ENCODE results near the gene KIAA0753. TPM values are rescaled to one million over a fixed set of nuclear protein-coding genes. Genes with fewer than 3 reads are reported as not detected.

Gene KIAA0753
- polyA plus RNA-seq, 3 donors from 2014 or later: 0.19 to 2.0 (median 1.1) TPM

DNA sequence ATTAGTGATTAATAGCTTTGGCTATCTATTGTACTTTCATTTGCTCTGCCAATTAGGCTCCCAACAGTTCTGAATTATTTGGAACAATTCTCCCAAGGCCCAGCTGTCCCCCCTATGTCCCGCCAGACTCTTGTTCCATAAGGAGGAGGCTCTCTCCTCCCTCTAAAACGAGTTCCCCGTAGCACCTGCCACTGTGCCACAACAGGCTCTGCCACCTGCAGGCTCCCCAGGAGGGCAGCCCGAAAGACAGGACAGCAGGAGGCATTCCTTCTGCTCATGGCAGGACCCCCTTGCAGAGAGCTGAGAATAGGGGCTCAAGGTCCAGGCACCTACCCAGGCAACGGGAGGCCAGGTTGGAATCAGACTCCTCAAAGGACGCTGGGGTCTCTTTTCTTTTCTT is 93.2 kb downstream of the KIAA0753 start:
- Mint-ChIP-seq H3K27me3 (ENCODE audit: low read depth in 3 of 3) (peaks cover 0 to 9% (median 5%) of the 10 kb centered on the region in 3 donors), H3K27ac (no peak overlapping the region), H3K9me3 (no peaks in the 10 kb centered on the region), H3K4me3 (no peak overlapping the region), H3K36me3 (no peaks in the 10 kb centered on the region), H3K4me1 (no peaks in the 10 kb centered on the region)
- no peak for DNase-seq

DNA sequence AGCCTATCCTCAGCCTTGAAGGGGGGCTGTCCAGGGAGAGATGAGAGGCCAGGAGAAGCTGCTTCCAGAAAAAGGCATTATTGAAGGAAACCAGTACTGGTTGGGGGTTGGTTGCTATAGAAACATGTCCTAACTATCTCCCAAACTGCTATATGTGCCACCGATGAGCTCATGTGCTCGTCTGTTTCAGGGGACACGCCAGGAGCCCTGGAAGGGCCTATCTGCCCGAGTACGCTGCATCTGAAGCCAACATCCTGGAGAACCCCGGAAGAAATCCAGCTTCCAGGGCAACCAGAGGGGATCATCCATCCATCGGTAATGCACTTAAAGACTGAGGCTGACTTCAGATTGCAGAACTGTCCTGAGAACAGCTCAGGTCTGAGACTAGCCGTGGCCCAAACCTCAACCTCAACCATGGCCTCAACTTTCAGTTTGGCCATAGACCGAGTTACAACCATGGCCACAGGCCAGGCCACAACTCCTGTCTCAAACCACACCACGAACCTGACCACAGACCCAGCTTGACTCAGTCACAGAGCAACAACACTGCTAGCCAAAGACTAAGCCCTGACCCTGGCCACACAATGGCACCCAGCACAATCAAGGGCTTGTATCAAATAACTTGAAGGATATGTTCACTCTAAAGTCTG is 94.3 kb downstream of the KIAA0753 start:
- Mint-ChIP-seq H3K27ac (no peak overlapping the region), H3K9me3 (no peaks in the 10 kb centered on the region), H3K36me3 (no peaks in the 10 kb centered on the region), H3K4me3 (no peak overlapping the region), H3K27me3 (ENCODE audit: low read depth in 3 of 3) (peaks cover 0 to 9% (median 7%) of the 10 kb centered on the region in 3 donors), H3K4me1 (no peaks in the 10 kb centered on the region)
- no peak for DNase-seq

DNA sequence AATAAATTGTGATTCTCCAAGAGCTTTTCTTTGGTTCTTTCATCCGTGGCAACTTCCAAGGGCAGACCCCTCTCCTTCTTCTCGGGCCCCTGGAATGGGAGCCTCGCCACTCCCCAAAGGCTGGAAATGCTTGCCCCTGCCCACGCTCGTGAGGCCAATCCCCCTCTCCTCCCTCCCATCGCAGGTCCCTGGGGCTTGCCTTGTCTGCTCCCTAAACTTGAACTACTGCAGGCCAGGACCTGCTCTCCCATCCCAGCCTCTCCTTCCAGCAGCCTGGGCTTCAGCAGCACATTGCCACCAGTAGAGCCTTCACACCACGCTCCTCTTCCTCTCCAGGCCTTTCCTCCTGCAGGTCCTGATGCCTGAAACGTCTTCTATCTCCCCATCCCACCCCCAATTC is 95.2 kb downstream of the KIAA0753 start:
- H3K9me3 Mint-ChIP-seq: no peaks in the 10 kb centered on the region
- H3K27ac Mint-ChIP-seq: no peak overlapping the region
- no peaks in the 10 kb centered on the region for H3K36me3 Mint-ChIP-seq
- no peaks in the 10 kb centered on the region for H3K4me1 Mint-ChIP-seq
- peaks cover 0 to 9% (median 4%) of the 10 kb centered on the region in 3 donors for H3K27me3 Mint-ChIP-seq (ENCODE audit: low read depth in 3 of 3)
- H3K4me3 Mint-ChIP-seq: no peak overlapping the region
- DNase-seq: no peak

DNA sequence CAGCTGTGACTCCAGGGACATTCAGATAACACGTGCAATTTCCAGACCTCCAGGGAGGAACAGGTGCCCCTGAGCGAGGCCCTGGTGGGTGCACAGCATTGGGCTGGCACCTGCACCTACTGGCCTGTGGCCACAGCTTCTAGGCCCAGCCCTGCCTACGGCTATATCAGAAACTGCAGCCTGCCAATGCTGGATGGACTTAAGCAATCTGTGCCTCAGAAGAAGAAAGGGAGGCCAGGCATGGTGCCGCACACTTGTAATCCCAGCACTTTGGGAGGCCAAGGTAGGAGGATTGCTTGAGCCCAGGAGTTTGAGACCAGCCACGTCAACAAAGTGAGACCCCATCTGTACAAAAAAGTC is 96.5 kb downstream of the KIAA0753 start:
- Mint-ChIP-seq H3K27me3 (ENCODE audit: low read depth in 3 of 3) (peaks cover 3 to 8% (median 4%) of the 10 kb centered on the region in 3 donors), H3K27ac (no peak overlapping the region), H3K9me3 (no peaks in the 10 kb centered on the region), H3K36me3 (no peaks in the 10 kb centered on the region), H3K4me3 (no peak overlapping the region), H3K4me1 (no peaks in the 10 kb centered on the region)
- no peak for DNase-seq

DNA sequence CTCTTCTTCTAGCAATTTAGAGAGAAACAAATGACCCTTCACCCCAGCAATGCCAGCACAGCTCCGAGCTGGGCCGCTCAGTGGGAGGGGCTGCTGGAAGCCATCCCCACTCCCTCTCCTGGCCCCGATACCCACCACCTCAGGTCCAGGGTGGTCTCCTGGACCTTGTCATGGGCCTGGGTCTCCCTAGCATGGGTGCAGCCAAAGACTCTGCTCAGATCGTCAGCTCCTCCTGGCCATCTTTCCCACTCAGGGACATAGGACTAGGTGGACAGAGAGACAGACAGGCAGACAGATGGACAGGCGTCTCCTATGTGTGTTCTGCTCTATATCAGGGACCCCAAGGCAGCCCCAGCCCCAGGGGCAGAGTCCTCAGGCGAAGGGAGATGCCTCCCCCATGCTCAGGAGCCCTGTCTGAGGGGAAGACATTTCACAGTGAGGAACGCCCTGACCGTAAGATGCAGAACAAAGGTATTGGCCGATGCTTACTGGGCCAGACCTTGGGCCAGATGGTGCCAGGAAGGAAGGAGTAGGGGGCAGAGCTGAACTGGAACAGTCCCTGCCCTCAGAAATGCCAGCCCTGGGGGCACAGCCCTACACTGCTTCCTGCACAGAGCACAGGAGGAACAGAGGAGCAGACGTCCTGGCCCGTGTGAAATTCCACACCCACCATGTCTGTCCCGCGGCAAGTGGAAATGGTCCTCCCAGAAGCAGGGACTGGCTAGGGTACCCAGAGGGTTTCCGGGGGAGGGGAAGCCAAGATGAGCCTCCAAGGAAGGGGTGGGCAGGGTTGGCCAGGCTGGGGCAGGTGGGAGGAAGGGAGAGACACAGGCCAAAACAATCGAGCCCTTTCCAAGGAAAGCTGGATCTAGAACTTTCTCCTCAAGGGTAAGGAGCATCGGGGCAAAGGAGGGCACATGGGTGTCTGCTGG is 97.2 kb downstream of the KIAA0753 start:
- Mint-ChIP-seq H3K27ac (no peak overlapping the region), H3K36me3 (no peaks in the 10 kb centered on the region), H3K4me1 (no peaks in the 10 kb centered on the region), H3K9me3 (no peaks in the 10 kb centered on the region), H3K4me3 (no peak overlapping the region), H3K27me3 (ENCODE audit: low read depth in 3 of 3) (peaks cover 4 to 10% (median 5%) of the 10 kb centered on the region in 3 donors)
- no peak for DNase-seq

DNA sequence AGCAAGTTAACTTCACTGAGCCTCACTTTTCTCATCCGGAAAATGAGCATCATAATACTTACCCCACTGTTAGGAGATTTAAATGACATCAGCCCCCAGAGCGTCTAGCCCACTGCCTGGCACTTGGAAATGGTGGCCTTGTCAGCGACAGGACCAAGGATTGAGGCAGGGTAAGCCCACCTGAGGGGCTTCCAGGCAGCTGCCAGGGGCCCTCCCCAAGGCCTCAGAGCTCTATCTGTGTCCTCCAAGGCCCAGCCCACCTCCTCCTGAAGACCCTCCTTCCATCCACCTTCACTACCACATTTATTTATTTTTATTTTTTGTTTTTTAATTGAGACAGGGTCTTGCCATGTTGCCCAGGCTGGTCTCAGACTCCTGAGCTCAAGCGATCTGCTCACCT is 97.9 kb downstream of the KIAA0753 start:
- no peaks in the 10 kb centered on the region for H3K9me3 Mint-ChIP-seq
- H3K4me1 Mint-ChIP-seq: no peaks in the 10 kb centered on the region
- no peak overlapping the region for H3K27ac Mint-ChIP-seq
- no peak for DNase-seq
- H3K4me3 Mint-ChIP-seq: no peak overlapping the region
- H3K27me3 Mint-ChIP-seq (ENCODE audit: low read depth in 3 of 3): peaks cover 4 to 10% (median 5%) of the 10 kb centered on the region in 3 donors
- no peaks in the 10 kb centered on the region for H3K36me3 Mint-ChIP-seq

DNA sequence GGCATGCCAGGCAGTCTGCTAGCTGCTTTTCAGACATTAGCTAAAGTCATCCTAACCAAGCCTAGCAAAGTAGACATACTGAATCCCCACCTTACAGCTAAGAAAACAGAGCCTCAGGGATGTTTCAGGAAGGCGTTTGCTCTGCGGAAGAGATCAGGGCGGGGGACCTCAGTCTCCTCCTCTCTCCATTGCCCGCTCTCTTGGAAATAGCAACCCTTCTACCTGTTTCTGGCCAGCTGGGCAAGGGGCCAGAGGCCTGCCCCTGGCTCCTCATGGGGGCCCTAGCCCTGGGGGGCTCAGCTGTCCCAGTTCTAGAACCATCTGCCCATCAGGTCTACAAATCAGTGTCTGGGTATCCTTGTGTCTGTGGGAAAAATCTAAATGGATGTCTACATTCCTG is 98.6 kb downstream of the KIAA0753 start:
- Mint-ChIP-seq H3K36me3 (no peaks in the 10 kb centered on the region), H3K4me3 (no peak overlapping the region), H3K27ac (no peak overlapping the region), H3K4me1 (no peaks in the 10 kb centered on the region), H3K9me3 (no peaks in the 10 kb centered on the region), H3K27me3 (ENCODE audit: low read depth in 3 of 3) (peaks cover 4 to 5% (median 4%) of the 10 kb centered on the region in 3 donors)
- DNase-seq: no peak

DNA sequence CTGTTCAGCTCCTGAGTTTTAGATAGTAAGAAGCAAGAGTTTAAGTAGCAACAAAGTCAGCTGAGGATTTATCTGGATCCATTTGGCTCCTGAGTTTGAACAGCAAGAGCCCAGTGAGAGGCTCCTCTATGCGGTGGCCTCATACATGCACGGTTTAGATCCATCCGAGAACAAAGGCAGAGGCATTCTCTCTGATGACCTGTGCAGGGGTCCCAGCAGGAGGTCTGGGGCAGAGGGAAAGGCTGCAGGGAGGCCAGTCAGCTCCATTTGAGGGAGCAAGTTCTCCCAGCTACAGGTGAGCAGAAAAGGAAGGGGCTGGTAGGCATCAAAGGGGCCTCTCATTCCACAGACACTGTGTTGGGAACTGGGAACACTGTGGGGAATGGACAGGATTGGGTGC is 100.6 kb downstream of the KIAA0753 start:
- no peak overlapping the region for H3K27ac Mint-ChIP-seq
- no peaks in the 10 kb centered on the region for H3K4me1 Mint-ChIP-seq
- no peaks in the 10 kb centered on the region for H3K36me3 Mint-ChIP-seq

DNA sequence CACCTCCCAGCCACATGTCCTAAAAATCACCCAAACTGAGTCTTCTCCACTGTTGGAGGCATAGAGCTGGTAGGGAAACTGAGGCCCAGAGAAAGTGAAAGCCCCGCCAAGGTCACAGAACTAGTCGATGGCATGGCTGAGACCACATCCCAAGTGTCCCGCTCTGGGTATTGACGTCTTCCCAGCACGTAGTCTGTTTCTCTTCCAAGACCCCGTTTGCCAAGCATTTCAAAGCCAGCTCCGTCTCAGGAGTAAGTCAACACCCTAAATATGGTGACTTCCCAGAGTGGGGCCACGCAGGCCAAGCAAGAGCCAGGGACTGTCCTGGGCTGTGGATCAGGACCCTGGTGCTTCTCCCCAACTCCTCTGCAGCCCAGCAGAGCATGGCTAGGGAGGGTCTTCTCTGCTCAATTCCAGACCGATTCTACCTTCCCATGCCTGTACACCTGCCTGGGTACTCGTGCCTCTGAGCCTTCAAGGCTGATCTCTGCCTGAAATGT is 103.9 kb downstream of the KIAA0753 start:
- Mint-ChIP-seq H3K4me3 (no peak overlapping the region), H3K36me3 (no peaks in the 10 kb centered on the region), H3K9me3 (no peaks in the 10 kb centered on the region), H3K4me1 (no peaks in the 10 kb centered on the region), H3K27me3 (ENCODE audit: low read depth in 3 of 3) (peaks cover 3 to 7% (median 5%) of the 10 kb centered on the region in 3 donors), H3K27ac (no peak overlapping the region)
- no peak for DNase-seq

More for the DNA sequence above, 100.6 kb downstream of the KIAA0753 start:
- no peak for DNase-seq
- Mint-ChIP-seq H3K4me3 (no peak overlapping the region), H3K9me3 (no peaks in the 10 kb centered on the region), H3K27me3 (ENCODE audit: low read depth in 3 of 3) (peaks cover 3 to 5% (median 4%) of the 10 kb centered on the region in 3 donors)

DNA sequence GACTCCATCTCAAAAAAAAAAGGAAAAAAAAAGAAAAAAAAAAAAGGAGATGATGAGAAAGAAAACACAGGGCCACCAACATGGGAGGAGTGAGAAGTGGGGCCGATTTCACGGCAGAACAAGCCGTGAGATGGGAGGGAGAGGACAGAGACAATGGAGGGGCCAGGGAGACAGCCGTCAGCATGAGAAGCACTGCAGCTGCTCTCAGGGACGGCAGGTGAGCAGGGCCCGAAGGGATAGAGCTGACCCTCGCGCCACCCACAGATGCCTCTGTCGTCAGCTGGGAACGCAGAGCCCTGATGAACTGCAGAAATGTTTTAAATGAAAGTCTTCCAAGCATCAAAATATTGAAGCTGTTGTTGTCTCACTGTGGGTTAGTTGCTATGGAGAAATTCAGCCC is 104.5 kb downstream of the KIAA0753 start:
- H3K27me3 Mint-ChIP-seq (ENCODE audit: low read depth in 3 of 3): peaks cover 1 to 7% (median 5%) of the 10 kb centered on the region in 3 donors
- no peaks in the 10 kb centered on the region for H3K36me3 Mint-ChIP-seq

DNA sequence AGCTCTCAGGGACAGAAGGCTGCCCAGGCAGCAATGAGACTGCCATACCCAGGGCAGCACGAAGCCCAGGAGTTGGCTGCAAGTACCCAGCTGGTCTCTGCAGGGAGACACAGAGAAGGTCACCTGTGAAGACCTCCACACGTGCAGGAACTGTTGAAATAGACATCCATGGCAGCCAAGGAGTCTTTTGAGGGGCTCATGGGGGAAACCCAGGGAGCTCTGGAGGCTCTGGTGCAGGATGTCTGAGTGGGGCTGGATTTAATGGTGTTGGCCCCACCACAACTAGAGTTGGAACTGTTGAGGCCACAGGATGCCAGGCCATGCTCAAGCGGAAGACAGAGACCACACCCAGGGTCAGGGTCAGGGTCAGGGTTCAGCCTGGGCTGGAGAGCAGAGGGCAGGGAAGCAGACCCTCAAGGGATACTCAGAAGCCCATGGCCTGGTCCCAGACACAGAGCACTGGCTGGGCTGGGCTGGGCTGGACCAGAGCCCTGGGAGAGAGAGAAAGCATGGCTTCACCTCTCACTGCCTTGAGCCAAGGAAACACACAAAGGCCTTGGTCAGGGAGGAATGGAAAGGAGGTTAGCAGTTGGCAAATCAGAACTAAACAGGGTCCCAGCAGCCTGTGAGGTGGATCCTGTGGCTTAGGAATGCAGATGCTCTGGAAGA is 105.5 kb downstream of the KIAA0753 start:
- Mint-ChIP-seq H3K4me3 (no peak overlapping the region), H3K27ac (no peak overlapping the region), H3K4me1 (no peaks in the 10 kb centered on the region), H3K36me3 (no peaks in the 10 kb centered on the region), H3K27me3 (ENCODE audit: low read depth in 3 of 3) (peaks cover 1 to 7% (median 5%) of the 10 kb centered on the region in 3 donors), H3K9me3 (no peaks in the 10 kb centered on the region)
- no peak for DNase-seq

More for the DNA sequence above, 104.5 kb downstream of the KIAA0753 start:
- Mint-ChIP-seq H3K27ac (no peak overlapping the region), H3K4me1 (no peaks in the 10 kb centered on the region), H3K9me3 (no peaks in the 10 kb centered on the region), H3K4me3 (no peak overlapping the region)
- no peak for DNase-seq

DNA sequence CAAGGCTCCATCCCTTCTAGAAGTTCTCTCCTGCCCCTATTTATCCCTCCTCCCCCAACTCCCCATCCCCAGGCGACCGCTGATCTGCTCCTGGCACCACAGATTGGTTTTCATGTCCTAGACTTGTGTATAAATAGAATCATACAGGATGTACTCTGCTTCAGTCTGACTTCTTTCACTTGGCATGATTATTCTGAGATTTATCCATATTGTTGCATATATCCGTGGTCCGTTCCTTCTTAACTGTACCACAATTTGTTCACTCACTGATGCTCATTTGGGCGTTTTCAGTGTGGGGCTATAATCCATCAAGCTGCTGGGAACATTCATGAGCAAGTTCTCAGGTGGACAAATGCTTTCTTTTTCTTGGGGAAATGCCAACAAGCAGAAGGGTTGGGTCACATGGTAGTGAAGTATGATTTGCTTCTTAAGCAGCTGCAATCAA is 108.0 kb downstream of the KIAA0753 start:
- no peak overlapping the region for H3K27ac Mint-ChIP-seq
- H3K27me3 Mint-ChIP-seq (ENCODE audit: low read depth in 3 of 3): peaks cover 0 to 7% (median 3%) of the 10 kb centered on the region in 3 donors
- H3K9me3 Mint-ChIP-seq: no peaks in the 10 kb centered on the region
- no peak for DNase-seq
- no peaks in the 10 kb centered on the region for H3K4me1 Mint-ChIP-seq
- H3K36me3 Mint-ChIP-seq: no peaks in the 10 kb centered on the region
- H3K4me3 Mint-ChIP-seq: no peak overlapping the region

DNA sequence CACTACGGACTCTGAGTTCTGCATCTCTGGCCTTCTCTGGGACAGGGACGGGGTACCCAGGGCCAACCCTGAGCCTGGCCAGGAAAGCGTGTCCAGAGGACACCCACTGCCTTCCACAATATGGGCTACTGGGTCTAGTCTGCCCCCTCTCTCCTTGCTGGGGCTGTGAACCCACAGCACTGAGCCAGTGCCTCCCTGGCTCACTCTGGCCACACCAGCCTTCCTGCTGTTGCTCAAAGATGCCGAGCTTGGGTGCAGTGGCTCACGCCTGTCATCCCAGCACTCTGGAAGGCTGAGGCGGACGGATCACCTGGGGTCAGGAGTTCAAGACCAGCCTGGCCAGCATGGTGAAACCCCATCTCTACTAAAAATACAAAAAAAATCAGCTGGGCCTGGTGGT is 108.9 kb downstream of the KIAA0753 start:
- Mint-ChIP-seq H3K4me3 (no peak overlapping the region), H3K36me3 (no peaks in the 10 kb centered on the region), H3K27me3 (ENCODE audit: low read depth in 3 of 3) (peaks cover 0 to 7% (median 3%) of the 10 kb centered on the region in 3 donors), H3K27ac (no peak overlapping the region), H3K9me3 (no peaks in the 10 kb centered on the region), H3K4me1 (no peaks in the 10 kb centered on the region)
- DNase-seq: no peak

Measured in immature natural killer cell (primary cell).